Measurements from ENCODE around the gene SLC26A6.
A peak's percentile ranks its signal among the peaks of the same experiment; 100 is the strongest.

The SLC26A6 gene

GRCh38 chr3:48660800-48661400, 25.6 kb upstream of the SLC26A6 start:
- DNase-seq: no peak

GRCh38 chr3:48656841-48657281, 21.6 kb upstream of the SLC26A6 start:
- DNase-seq: peak; percentile 49

GRCh38 chr3:48656061-48656840, 21.0 kb upstream of the SLC26A6 start:
- peak; percentile 89 for DNase-seq

- DNase-seq: peak; percentile 56
Observed at GRCh38 chr3:48655606-48656005, 20.3 kb upstream of the SLC26A6 start.

- no peak for DNase-seq
Observed at GRCh38 chr3:48655063-48655462, 19.8 kb upstream of the SLC26A6 start.

- DNase-seq: no peak
Observed at GRCh38 chr3:48652923-48653715, 17.9 kb upstream of the SLC26A6 start.

GRCh38 chr3:48651771-48652170, 16.5 kb upstream of the SLC26A6 start:
- DNase-seq: no peak

GRCh38 chr3:48650723-48651122, 15.5 kb upstream of the SLC26A6 start:
- DNase-seq: no peak

GRCh38 chr3:48648188-48648850, 13.1 kb upstream of the SLC26A6 start:
- DNase-seq: no peak

GRCh38 chr3:48647714-48648113, 12.5 kb upstream of the SLC26A6 start:
- DNase-seq: no peak

- no peak for DNase-seq
Observed at GRCh38 chr3:48644898-48645760, 9.9 kb upstream of the SLC26A6 start.

- DNase-seq: no peak
Observed at GRCh38 chr3:48642605-48643004, 7.3 kb upstream of the SLC26A6 start.

GRCh38 chr3:48641396-48641795, 6.1 kb upstream of the SLC26A6 start:
- no peak for DNase-seq

- no peak for DNase-seq
Observed at GRCh38 chr3:48639944-48640606, 4.8 kb upstream of the SLC26A6 start.

GRCh38 chr3:48637305-48637704, 2.0 kb upstream of the SLC26A6 start:
- no peak for DNase-seq

- no peak for DNase-seq
Observed at GRCh38 chr3:48636149-48636655, 941 bp upstream of the SLC26A6 start.

- DNase-seq: peak; percentile 39
Observed at GRCh38 chr3:48634661-48635221, 520 bp downstream of the SLC26A6 start.

GRCh38 chr3:48633743-48634142, 1.5 kb downstream of the SLC26A6 start:
- no peak for DNase-seq

GRCh38 chr3:48633256-48633655, 2.0 kb downstream of the SLC26A6 start:
- no peak for DNase-seq

GRCh38 chr3:48631516-48632448, 3.5 kb downstream of the SLC26A6 start:
- DNase-seq: no peak

Measured in CD4-positive, alpha-beta T cell treated with Interleukin-10 for 1 hour (primary cell).